Measurements from ENCODE around the gene ITGBL1.

DNA sequence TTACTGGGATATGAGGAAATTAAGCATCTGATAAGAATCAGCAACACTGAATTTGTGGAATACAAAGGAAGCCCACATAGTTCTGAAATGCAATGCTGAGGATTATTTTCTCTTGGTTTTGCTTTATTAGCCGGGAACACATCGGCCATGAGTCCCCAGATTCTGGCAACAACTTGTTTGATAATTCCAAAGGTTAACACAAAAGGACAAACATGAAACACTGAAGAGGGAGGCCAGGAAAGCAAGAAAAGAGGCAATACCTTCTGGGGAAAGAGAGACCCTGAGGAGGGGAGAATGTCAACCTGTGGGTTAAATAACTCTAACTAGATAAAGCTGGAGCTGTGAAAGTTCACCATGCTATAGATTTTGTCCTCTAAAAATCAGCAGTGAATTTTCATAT, 285.9 kb downstream of the ITGBL1 start:
- TF ChIP-seq EP300 (IDR thresholded peaks at IDR 0.05), result no peak
- TF ChIP-seq POLR2A (IDR thresholded peaks at IDR 0.05), result no peak

Data from suprapubic skin (tissue), 2 donors.